CD4-positive, alpha-beta memory T cell (primary cell): ENCODE measurements around the gene TMEM134. TPM values are rescaled to one million over a fixed set of nuclear protein-coding genes. Genes with fewer than 3 reads are reported as not detected.
A peak's percentile ranks its signal among the peaks of the same experiment; 100 is the strongest.

ENCODE experiments used
- CTCF ChIA-PET: fragments of 350-600 bp; sonication (Branson Sonifier 250); formaldehyde crosslinking; loops from one replicate; lab custom pipeline; 2021; ENCODE audit warnings: inconsistent platforms; ENCODE audit not compliant: partially characterized antibody; lab: Charles Lee
- POLR2A ChIA-PET: fragments of 350-600 bp; sonication (Branson Sonifier 250); formaldehyde crosslinking; loops from one replicate; lab custom pipeline; 2021; ENCODE audit not compliant: partially characterized antibody; lab: Charles Lee
- DNase-seq, 5 donors: peaks; one replicate each; pipeline versions ENCODE4 v3.0.0 to v3.0.0-alpha.2; 2020 to 2022; ENCODE audit warnings: mixed read lengths in 1 of 5
- H3K27ac ChIP-seq: one replicate; pipeline ENCODE4 v1.7.0; 2013; ENCODE audit warnings: low read depth, low read length
- H3K27me3 ChIP-seq: 2 replicates; pipeline ENCODE4 v1.7.0; 2013; ENCODE audit warnings: mild to moderate bottlenecking, low read length, moderate library complexity; ENCODE audit not compliant: insufficient read depth
- H3K36me3 ChIP-seq: 2 replicates; pipeline ENCODE4 v1.7.0; 2013; ENCODE audit warnings: mild to moderate bottlenecking, low read length, moderate library complexity; ENCODE audit not compliant: insufficient read depth
- H3K4me1 ChIP-seq: 2 replicates; pipeline ENCODE4 v1.7.0; 2013; ENCODE audit warnings: mild to moderate bottlenecking, low read length, moderate library complexity; ENCODE audit not compliant: insufficient read depth
- H3K4me3 ChIP-seq, 2 donors: one replicate each; pipeline ENCODE4 v1.7.0; 2013; ENCODE audit warnings: low read length in 2 of 2, mild to moderate bottlenecking in 1 of 2
- H3K9me3 ChIP-seq, 2 donors: one replicate each; pipeline ENCODE4 v1.7.0; 2013; ENCODE audit warnings: low read length in 2 of 2, control low read depth in 1 of 2; ENCODE audit not compliant: control insufficient read depth in 1 of 2
- H3K27ac Mint-ChIP-seq, 7 donors: one replicate each; pipeline ENCODE4 v1.8.0; 2020 to 2021; ENCODE audit warnings: mixed read lengths in 7 of 7, mild to moderate bottlenecking in 6 of 7, inconsistent platforms in 3 of 7, moderate library complexity in 3 of 7
- H3K27me3 Mint-ChIP-seq, 2 donors: one replicate each; pipeline ENCODE4 v1.8.0; 2020 to 2021; ENCODE audit warnings: mixed read lengths in 2 of 2
- H3K36me3 Mint-ChIP-seq, 2 donors: one replicate each; pipeline ENCODE4 v1.8.0; 2020 to 2021; ENCODE audit warnings: mixed read lengths in 2 of 2, inconsistent platforms in 1 of 2, mild to moderate bottlenecking in 1 of 2
- H3K4me1 Mint-ChIP-seq, 4 donors: one replicate each; pipeline ENCODE4 v1.8.0; 2020 to 2021; ENCODE audit warnings: mixed read lengths in 4 of 4, mild to moderate bottlenecking in 1 of 4
- H3K4me3 Mint-ChIP-seq, 8 donors: one replicate each; pipeline ENCODE4 v1.8.0; 2020 to 2021; ENCODE audit warnings: mixed read lengths in 8 of 8, mild to moderate bottlenecking in 7 of 8, moderate library complexity in 6 of 8, inconsistent platforms in 3 of 8
- H3K9me3 Mint-ChIP-seq, 8 donors: one replicate each; pipeline ENCODE4 v1.8.0; 2020 to 2021; ENCODE audit warnings: mixed read lengths in 8 of 8, mild to moderate bottlenecking in 5 of 8, inconsistent platforms in 3 of 8, moderate library complexity in 1 of 8
- intact Hi-C: fragments of 100-400 bp; cut with micrococcal nuclease; formaldehyde crosslinking; loops from one replicate; pipeline ENCODE4 v1.15.1; 2023
- polyA plus RNA-seq, 2 donors: library from polyadenylated mRNA; unstranded; fragments of 300-500 nt; fragmentation: Illumina TruSeq; gene quantifications; one replicate each; pipeline ENCODE4 v1.2.3, GENCODE V29; 2021
- total RNA-seq, 2 experiments: library from RNA; stranded (reverse); gene quantifications; one replicate each; pipeline ENCODE4 v1.2.3, GENCODE V29; 2021

The TMEM134 gene
- total and polyA plus RNA-seq, 4 experiments from 2014 or later = 90.1 to 162 (median 126) TPM

- peaks cover 33% of the 10 kb centered on the region for H3K36me3 ChIP-seq
- Mint-ChIP-seq H3K27me3 (no peaks in the 10 kb centered on the region), H3K4me1 (peaks cover 0 to 6% (median 1%) of the 10 kb centered on the region in 4 donors), H3K9me3 (no peaks in the 10 kb centered on the region), H3K36me3 (peaks cover 3 to 46% of the 10 kb centered on the region in 2 donors), H3K4me3 (no peak overlapping the region), H3K27ac (peak overlapping the region in 1 of 7 donors; percentile 48)
- ChIA-PET POLR2A (interaction anchor here (0.8 to 16.2 kb wide), 5 partner anchors 8 to 93 kb away, joined by 3 to 279 read pairs (median 3); partner anchors contain the start of genes PTPRCAP and TBC1D10C), CTCF (no interaction called here)
- H3K9me3 ChIP-seq = no peaks in the 10 kb centered on the region
- DNase-seq = no peak
- H3K4me3 ChIP-seq = no peak overlapping the region
- intact Hi-C loops = no loop called here
- H3K4me1 ChIP-seq = peaks cover 4% of the 10 kb centered on the region
- H3K27ac ChIP-seq = no peak overlapping the region
- H3K27me3 ChIP-seq = no peaks in the 10 kb centered on the region
Measured at GRCh38 chr11:67495234-67496005, 26.4 kb upstream of the TMEM134 start.

DNA sequence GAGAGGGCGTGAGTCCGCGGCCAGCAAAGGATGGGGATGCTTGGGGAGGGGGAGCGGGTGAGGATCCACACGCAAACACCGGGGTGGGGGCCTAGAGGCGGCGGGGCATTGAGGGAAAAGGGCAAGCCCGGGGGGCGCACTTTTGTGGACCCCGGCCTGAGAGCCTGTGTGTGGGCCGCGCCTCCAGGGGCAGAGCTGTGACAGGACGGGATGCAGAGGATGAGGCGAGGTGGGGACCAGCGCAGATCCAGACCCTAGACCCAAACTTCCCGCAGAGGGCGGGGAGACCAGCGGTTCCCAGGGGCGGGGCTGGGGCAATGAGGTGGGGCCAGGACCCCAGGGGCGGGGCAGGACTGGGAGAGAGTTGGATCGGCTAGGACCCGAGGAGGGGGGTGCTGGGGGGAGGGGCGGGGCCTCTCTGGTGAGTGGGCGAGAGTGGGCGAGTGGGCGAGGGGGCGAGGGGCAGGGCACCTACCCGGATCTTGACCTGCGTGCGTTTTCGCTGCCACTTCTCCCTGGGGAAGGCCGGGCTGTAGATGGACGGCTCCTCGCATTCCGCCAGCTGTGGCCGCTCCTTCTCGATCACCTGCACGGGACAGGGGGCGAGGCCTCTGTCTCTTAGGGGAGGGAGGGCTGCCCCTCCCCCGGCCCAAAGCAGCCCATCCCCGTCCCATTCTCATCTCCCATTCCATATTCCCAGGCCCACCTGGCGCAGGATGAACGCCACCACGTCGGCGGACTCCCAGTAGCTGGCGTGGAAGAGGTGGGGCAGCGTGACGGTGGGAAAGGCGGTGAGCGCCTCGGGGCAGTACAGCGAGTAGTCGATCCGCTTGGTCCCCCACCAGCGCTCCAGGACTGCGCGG, 25.6 kb upstream of the TMEM134 start:
- H3K36me3 Mint-ChIP-seq = peaks cover 10 to 52% of the 10 kb centered on the region in 2 donors

GRCh38 chr11:67493548-67494370, 24.7 kb upstream of the TMEM134 start:
- intact Hi-C loops = no loop called here
- Histone ChIP-seq H3K4me3 (no peak overlapping the region), H3K9me3 (no peaks in the 10 kb centered on the region), H3K27me3 (no peaks in the 10 kb centered on the region), H3K36me3 (peaks cover 40% of the 10 kb centered on the region), H3K4me1 (peaks cover 8% of the 10 kb centered on the region), H3K27ac (no peak overlapping the region)
- H3K27me3 Mint-ChIP-seq = no peaks in the 10 kb centered on the region
- CTCF ChIA-PET = no interaction called here
- DNase-seq = no peak
- H3K36me3 Mint-ChIP-seq = peaks cover 9 to 52% of the 10 kb centered on the region in 2 donors
- H3K27ac Mint-ChIP-seq = no peak overlapping the region
- H3K4me1 Mint-ChIP-seq = peaks cover 4 to 11% (median 7%) of the 10 kb centered on the region in 4 donors
- H3K9me3 Mint-ChIP-seq = no peaks in the 10 kb centered on the region
- no peak overlapping the region for H3K4me3 Mint-ChIP-seq
- POLR2A ChIA-PET = interaction anchor here (3.3 to 16.2 kb wide), 4 partner anchors 10 to 92 kb away, joined by 30 to 279 read pairs (median 117); partner anchors contain the start of genes AIP, PITPNM1, PPP1CA and PTPRCAP

More for the DNA sequence above, 25.6 kb upstream of the TMEM134 start:
- H3K4me3 ChIP-seq = no peak overlapping the region
- peaks cover 3 to 9% (median 4%) of the 10 kb centered on the region in 4 donors for H3K4me1 Mint-ChIP-seq
- peak overlapping the region in 1 of 7 donors; percentile 30 for H3K27ac Mint-ChIP-seq
- CTCF ChIA-PET = no interaction called here
- H3K27me3 ChIP-seq = no peaks in the 10 kb centered on the region
- intact Hi-C loops = no loop called here
- H3K4me1 ChIP-seq = no peaks in the 10 kb centered on the region
- H3K27me3 Mint-ChIP-seq = no peaks in the 10 kb centered on the region
- H3K4me3 Mint-ChIP-seq = no peak overlapping the region
- no peaks in the 10 kb centered on the region for H3K9me3 ChIP-seq
- DNase-seq = no peak
- peaks cover 33% of the 10 kb centered on the region for H3K36me3 ChIP-seq
- H3K27ac ChIP-seq = no peak overlapping the region
- POLR2A ChIA-PET = interaction anchor here (0.8 to 16.2 kb wide), 4 partner anchors 8 to 74 kb away, joined by 3 to 279 read pairs (median 22); partner anchors contain the start of genes PITPNM1 and PTPRCAP
- H3K9me3 Mint-ChIP-seq = no peaks in the 10 kb centered on the region

- peak overlapping the region in 1 of 7 donors; percentile 18 for H3K27ac Mint-ChIP-seq
- ChIA-PET POLR2A (interaction anchor here (1.1 to 16.2 kb wide), 8 partner anchors 8 to 140 kb away, joined by 3 to 279 read pairs (median 19); partner anchors contain the start of genes AIP, PITPNM1, PPP1CA and PTPRCAP), CTCF (interaction anchor here (1.4 kb wide), 1 partner anchor 10 kb away, joined by 4 read pairs; the partner anchor contains the start of gene AIP)
- no peaks in the 10 kb centered on the region for H3K27me3 ChIP-seq
- H3K4me3 ChIP-seq = no peak overlapping the region
- intact Hi-C loops = no loop called here
- no peak for DNase-seq
- H3K4me1 ChIP-seq = peaks cover 15% of the 10 kb centered on the region
- no peaks in the 10 kb centered on the region for H3K9me3 Mint-ChIP-seq
- H3K27ac ChIP-seq = no peak overlapping the region
- H3K9me3 ChIP-seq = no peaks in the 10 kb centered on the region
- H3K4me3 Mint-ChIP-seq = no peak overlapping the region
- peaks cover 44% of the 10 kb centered on the region for H3K36me3 ChIP-seq
- H3K27me3 Mint-ChIP-seq = no peaks in the 10 kb centered on the region
- peaks cover 12 to 58% of the 10 kb centered on the region in 2 donors for H3K36me3 Mint-ChIP-seq
- peaks cover 6 to 18% (median 13%) of the 10 kb centered on the region in 4 donors for H3K4me1 Mint-ChIP-seq
Measured at GRCh38 chr11:67492801-67493547, 23.9 kb upstream of the TMEM134 start.

DNA sequence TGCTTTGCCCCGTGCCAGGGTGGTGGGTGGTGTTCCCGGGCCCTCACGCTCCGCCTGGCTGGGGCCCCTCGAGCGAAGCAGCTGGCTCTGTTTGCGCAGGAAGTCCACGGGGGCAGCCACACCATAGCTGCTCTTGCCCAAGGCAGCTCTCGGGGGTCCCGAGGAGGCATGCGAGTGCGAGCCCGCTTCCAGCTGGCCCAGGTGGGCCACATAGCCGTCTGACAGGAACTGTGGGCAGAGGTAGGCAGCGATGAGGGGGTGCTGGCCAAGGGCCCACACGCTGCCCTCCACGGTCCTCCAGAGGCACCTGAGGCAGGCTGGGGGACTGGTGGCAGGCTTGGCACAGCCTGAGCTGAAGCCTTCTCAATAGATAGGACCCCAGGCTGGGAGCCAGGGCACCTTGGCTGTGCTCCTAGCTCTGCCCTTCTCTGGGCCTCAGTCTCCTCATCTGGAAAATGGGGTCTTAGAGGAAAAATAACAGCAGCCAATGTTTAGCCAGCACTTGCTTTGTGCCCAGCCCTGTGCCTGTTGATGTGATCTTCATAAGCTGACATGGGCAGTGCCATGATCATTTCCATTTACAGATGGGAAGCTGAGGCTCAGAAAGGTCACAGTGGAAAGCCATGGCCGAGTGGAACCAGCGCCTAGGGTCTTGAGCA, 23.1 kb upstream of the TMEM134 start:
- H3K4me1 Mint-ChIP-seq = peaks cover 12 to 26% (median 20%) of the 10 kb centered on the region in 4 donors
- H3K27ac Mint-ChIP-seq = peak overlapping the region in 1 of 7 donors; percentile 10
- DNase-seq = no peak
- intact Hi-C loops = no loop called here
- no peaks in the 10 kb centered on the region for H3K27me3 ChIP-seq
- POLR2A ChIA-PET = interaction anchor here (1.1 to 16.2 kb wide), 9 partner anchors 9 to 139 kb away, joined by 3 to 279 read pairs (median 8); partner anchors contain the start of genes AIP, PITPNM1, PPP1CA and PTPRCAP
- peaks cover 23% of the 10 kb centered on the region for H3K4me1 ChIP-seq
- H3K4me3 ChIP-seq = no peak overlapping the region
- H3K9me3 ChIP-seq = no peaks in the 10 kb centered on the region
- CTCF ChIA-PET = interaction anchor here (0.8 to 1.4 kb wide), 2 partner anchors 9 to 13 kb away, joined by 3 to 4 read pairs; partner anchors contain the start of genes AIP and PITPNM1
- no peak overlapping the region for H3K27ac ChIP-seq
- H3K27me3 Mint-ChIP-seq = no peaks in the 10 kb centered on the region
- peaks cover 48% of the 10 kb centered on the region for H3K36me3 ChIP-seq
- no peak overlapping the region for H3K4me3 Mint-ChIP-seq
- no peaks in the 10 kb centered on the region for H3K9me3 Mint-ChIP-seq
- H3K36me3 Mint-ChIP-seq = peaks cover 18 to 59% of the 10 kb centered on the region in 2 donors
